Kidney glomerular epithelial cell (primary cell): Measurements from ENCODE around the gene UBE2G1.
A peak's percentile ranks its signal among the peaks of the same experiment; 100 is the strongest.

Experiments used
- DNase-seq: peaks from one replicate; lab custom pipeline; 2025; lab: John Stamatoyannopoulos, UW

Gene UBE2G1

DNA sequence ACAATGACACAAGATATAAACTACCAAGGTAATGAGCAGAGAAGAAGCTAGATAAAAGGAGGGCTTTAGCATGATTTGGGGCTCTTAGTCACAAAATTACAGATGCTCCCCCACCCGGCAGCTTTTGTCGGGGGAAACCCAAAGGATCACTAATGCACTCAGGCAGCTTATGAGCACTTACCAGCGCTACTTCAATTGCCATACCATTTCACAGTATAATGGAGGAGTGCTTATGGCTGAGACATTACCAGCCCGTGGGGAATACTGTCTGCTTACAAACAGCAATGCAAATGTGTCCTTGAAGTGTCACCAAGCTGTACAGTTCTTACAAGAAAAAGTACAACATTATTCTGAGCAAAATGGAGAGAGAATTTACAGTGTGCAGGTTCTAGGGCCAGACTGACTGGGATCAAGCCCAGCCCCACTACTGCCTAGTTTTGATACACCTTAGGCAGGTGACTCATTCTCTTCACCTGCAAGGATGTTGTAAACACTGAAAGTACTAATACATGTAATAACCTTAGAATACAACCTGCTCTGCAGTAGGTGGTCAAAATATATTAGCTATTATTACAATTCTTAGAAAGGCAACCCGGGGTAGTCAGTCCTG is 119.0 kb downstream of the UBE2G1 start:
- DNase-seq, result no peak

- no peak for DNase-seq
Measured at GRCh38 chr17:4246674-4247073, 119.8 kb downstream of the UBE2G1 start.

DNA sequence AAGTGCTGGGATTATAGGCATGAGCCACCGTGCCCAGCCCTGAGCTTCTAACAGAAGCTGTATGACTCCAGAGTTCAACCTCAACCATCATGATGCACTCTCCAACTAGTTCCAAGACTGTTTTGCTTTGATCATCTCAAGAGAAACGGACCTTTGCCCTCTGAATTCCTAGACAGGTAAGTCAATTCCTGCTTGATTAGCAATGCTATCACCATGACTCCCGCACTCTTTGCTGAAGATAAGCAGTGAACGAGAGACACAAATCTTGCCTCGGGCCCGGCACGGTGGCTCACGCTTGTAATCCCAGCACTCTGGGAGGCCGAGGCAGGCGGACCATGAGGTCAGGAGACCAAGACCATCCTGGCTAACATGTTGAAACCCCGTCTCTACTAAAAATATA is 124.9 kb downstream of the UBE2G1 start:
- DNase-seq, result no peak

DNA sequence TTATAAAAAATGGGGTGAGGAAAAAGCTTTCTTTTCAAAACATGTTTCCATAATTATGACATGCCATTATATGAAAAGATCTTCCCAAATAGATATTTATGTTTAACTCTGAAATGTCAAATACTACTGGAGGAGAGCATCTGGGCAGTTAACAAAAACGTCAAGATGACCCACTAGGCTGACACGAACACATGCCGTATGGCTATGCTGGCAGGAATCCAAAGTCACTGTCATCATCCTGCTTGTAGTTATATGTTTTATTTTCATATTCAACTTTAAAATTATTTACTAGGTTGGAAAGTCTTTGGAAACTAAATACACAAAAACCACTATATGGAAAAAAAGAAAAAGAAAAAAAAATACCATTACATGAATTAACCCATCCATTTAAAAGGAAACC is 130.0 kb downstream of the UBE2G1 start:
- DNase-seq, result no peak

- DNase-seq, result no peak
Measured at GRCh38 chr17:4235372-4236279, 130.8 kb downstream of the UBE2G1 start.

DNA sequence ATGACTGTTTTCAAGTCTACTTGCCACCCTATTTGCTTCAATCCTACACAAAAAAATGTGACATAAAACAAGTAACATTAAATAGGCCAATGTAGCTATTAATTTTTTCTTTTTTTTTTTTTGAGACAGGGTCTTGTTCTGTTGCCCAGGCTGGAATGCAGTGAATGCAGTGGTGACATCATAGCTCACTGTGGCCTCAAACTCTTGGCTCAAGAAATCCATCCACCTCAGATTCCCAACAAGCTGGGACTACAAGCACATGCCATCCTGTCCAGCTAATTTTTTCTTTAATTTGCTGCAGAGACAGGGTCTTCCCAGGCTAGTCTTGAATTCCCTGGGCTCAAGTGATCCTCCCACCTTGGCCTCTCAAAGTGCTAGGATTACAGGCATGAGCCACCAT is 132.1 kb downstream of the UBE2G1 start:
- DNase-seq, result no peak

GRCh38 chr17:4233668-4234258 is 132.7 kb downstream of the UBE2G1 start:
- no peak for DNase-seq

DNA sequence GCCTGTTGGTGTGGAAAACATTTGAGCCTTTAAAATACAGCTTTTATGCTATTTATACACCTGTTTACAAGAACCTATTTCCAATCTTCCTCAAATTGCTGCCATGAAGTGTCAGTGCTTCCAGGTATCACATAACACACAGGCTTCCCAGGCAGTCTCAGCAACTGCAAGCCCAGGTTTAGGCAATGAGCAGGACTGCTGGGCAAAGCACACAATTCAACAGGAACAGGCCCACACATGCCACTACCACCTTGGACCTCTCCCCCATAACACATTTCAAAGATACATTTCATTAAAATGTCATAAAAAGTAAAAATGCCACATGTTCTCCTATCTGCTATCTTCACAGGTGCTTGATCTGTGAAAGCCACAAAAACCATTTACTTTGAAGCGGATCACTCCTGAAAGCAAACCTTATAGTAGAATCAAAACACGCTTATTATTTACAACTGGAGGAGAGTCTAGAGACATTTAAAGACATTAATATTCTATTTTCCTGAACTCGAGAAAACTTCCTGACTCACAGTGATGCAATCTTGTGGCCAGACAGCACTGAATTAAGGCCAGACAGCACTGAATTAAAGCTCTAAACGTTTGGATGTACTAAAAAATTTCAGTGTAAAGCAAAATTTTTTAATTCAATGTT is 134.2 kb downstream of the UBE2G1 start:
- DNase-seq, result no peak

DNA sequence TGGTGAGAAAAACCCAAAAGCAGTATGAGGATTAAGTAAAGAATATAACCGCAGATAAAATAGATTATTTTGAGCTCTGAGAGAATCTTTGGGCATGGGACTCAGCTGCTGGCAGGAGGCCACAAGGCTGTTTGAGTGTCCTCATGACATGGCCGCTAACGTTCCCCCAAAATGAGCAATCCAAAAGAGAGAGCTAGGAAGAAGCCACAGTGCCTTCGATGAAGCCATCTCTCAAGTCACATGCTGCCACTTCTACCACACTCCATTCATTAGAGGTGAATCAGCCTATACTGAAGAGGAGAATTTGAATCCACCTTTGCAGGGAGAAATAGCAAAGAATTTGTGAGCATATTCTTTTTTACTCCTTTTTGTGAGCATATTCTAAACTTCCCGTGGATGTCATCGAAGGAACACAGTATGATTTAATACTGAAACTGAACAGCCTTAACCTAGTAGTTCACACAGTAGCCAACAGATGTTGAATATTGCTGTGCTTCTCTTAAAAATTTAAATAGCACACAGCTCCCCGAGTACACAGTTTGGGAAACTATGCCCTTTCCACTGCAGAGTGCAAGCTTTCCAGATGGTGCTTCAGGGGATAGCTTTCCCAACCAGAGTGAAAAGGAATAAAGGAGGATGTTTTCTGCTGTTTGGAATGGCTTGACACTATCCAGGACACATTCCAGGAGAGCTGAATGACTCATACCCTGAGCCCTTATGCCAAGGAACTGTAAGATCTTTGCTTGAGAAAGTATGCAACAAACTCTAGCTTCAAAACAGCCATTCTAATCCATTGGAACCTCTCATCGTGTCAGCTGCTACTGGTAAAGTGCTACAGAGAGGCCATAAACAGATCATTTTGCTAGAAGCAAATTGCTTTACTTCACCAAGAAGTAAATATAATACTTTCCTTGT is 136.6 kb downstream of the UBE2G1 start:
- DNase-seq, result peak; percentile 77

GRCh38 chr17:4221899-4222659 is 144.4 kb downstream of the UBE2G1 start:
- DNase-seq, result no peak

DNA sequence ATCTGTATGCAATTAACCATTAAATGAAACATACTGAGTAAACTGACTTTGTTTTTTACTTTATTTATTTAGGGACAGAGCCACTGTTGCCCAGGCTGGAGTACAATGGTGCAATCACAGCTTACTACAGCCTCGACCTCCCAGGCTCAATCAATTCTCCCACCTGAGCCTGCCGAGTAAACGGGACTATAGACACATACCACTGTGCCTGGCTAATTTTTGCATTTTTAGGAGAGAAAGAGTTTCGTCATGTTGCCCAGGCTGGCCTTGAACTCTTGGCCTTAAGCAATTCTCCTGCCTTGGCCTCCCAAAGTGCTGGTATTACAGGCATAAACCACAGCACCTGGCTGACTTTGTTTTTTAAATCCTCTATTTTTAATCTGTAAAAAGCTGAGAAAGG is 145.3 kb downstream of the UBE2G1 start:
- no peak for DNase-seq

DNA sequence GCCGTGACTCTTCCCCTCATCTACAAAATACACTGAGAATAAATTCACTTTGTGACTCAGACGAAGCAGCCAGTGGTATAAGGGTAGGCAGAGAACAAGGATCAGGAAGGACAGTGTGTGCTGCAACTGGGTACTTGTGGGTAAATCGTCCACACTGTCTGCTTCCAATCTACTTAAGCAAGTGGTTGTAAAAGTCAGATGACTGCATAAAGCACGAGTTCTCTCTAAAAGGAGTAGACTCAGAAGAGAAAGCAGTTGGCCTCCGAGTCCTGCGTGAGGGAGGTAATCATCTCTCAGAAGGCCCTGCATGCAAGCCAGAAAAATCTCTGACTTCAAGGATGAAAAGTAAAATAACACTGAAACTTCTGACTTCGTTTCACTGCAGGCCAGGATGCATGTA is 145.8 kb downstream of the UBE2G1 start:
- no peak for DNase-seq
